ENCODE results near the gene FBLIM1. TPM values are rescaled to one million over a fixed set of nuclear protein-coding genes. Genes with fewer than 3 reads are reported as not detected.
A peak's percentile ranks its signal among the peaks of the same experiment; 100 is the strongest.

FBLIM1 gene, protein sequence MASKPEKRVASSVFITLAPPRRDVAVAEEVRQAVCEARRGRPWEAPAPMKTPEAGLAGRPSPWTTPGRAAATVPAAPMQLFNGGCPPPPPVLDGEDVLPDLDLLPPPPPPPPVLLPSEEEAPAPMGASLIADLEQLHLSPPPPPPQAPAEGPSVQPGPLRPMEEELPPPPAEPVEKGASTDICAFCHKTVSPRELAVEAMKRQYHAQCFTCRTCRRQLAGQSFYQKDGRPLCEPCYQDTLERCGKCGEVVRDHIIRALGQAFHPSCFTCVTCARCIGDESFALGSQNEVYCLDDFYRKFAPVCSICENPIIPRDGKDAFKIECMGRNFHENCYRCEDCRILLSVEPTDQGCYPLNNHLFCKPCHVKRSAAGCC
- polyA plus RNA-seq = not detected

DNA sequence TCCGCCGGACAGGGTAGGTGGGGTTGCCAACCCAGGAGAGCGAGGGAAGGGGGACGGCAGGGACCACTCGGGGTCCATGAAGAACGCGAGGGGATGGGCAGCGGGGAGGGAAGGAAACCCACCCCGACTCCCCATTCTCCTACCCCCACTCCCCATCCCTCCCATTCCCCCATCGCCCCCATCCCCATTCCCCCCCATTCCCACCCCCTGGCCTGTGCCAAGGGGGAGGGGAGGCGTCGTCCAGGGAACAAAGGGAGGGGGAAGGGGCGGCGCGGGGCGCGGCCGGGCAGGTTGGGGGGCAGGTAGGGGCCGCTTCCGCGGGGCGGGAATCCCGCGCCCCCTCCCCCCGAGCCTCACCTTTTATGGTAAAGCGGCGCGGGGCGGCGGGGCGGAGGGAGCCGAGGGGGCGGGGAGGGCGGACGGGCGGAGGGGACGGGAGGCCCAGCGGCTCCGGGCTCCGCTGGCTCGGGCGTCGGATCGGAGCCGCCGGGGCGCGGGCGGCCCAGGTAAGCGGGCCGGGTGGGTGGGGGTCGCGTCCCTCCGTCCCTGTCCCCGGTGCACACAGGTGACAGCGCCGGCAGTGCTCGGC is at the start of gene FBLIM1:
Gene FBLIM1 (plus strand): TSS at position 453 of the 589 bp plus-strand sequence. CDS start 6,189 bp downstream, outside the sequence.
- peaks cover 42% of the 10 kb centered on the region for H3K27me3 Mint-ChIP-seq
- H3K4me1 Mint-ChIP-seq = peaks cover 3 to 8% (median 5%) of the 10 kb centered on the region in 3 donors
- peak within 1 kb of the TSS in 3 of 4 donors; percentile 24 to 91 (median 83) for H3K4me3 Mint-ChIP-seq
- H3K36me3 Mint-ChIP-seq = peaks cover 5% of the 10 kb centered on the region
- H3K27ac Mint-ChIP-seq = no peak within 1 kb of the TSS
- peaks cover 0 to 3% (median 0%) of the 10 kb centered on the region in 3 donors for H3K9me3 Mint-ChIP-seq

DNA sequence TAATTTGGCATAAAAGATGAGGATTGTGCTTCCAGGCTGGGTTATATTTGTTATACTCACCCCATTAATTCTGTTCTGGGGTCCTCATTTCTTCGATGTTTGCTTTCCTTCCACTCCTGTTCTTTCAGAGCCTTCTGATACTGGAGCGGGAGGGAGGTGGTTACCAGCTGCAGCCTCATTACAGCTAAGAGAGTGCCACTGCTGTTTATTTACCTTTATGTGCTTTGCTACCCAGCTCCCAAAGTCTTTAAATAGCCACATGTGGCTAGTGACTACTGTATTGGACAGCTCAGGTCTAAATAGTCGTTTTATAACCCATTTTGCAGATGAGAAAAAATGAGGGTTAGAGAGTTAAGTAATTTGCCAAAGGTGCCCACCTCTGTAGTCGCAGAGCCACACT is 49.4 kb upstream of the FBLIM1 start:
- Mint-ChIP-seq H3K4me3 (no peak overlapping the region), H3K36me3 (peaks cover 4% of the 10 kb centered on the region), H3K27me3 (no peaks in the 10 kb centered on the region), H3K27ac (peak overlapping the region in 1 of 3 donors; percentile 84), H3K4me1 (peaks cover 0 to 16% (median 8%) of the 10 kb centered on the region in 3 donors), H3K9me3 (no peaks in the 10 kb centered on the region)

DNA sequence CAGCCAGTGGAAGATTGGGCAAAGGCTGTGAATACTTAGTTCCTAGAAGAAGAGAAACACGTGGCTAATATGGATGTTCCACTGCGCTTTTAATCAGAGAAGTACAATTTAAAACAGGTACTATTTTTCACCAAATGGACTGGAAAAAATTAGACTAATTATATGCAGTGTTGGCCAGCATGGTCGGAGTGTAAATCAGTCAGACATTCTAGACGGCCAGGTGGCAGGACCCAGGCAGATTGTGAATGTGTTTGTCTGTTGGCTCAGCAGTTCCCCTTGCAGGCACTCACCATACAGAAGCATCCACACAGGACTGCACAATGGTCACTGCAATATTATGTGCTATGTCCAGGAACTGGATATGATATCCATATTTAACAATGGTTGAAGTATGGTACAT is 46.4 kb upstream of the FBLIM1 start:
- Mint-ChIP-seq H3K27ac (no peak overlapping the region), H3K9me3 (no peaks in the 10 kb centered on the region), H3K4me3 (no peak overlapping the region), H3K4me1 (peaks cover 0 to 6% (median 4%) of the 10 kb centered on the region in 3 donors), H3K27me3 (no peaks in the 10 kb centered on the region), H3K36me3 (no peaks in the 10 kb centered on the region)

DNA sequence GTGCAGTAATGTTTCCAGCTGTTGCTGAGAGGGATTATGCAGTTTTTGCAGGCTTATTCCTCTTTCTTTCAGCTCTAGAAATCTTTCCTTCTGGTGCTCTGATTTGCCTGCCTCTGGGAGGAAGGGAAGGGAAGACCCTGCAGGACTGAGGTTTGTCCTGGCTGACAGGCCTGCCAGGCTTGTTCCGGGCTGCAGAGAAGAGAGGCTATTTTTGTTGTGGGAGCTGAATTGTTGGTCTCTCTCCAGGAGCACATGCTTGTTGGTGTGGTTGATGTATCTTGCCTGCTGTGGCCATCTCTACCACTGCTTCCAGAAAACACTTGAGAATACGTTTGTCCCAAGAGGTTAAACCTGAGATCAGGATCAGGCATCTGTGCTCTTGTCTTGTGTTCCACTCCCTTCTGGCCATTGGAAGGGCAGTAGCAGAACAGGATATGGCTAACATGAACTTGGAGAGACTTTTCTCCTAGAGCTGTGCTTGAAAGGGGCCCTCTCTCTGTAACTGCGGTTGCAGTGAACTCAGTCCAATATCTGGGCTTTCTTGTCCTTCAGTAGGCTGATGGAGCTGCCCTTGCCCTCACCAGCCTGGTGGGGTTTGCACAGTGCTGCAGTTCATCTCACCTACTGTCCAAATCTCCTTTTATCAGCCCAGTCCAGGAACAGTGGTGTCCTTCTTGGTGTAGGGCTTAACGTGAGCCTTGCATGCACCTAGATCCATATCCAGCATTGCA is 44.0 kb upstream of the FBLIM1 start:
- Mint-ChIP-seq H3K27ac (no peak overlapping the region), H3K4me3 (no peak overlapping the region), H3K9me3 (no peaks in the 10 kb centered on the region)

DNA sequence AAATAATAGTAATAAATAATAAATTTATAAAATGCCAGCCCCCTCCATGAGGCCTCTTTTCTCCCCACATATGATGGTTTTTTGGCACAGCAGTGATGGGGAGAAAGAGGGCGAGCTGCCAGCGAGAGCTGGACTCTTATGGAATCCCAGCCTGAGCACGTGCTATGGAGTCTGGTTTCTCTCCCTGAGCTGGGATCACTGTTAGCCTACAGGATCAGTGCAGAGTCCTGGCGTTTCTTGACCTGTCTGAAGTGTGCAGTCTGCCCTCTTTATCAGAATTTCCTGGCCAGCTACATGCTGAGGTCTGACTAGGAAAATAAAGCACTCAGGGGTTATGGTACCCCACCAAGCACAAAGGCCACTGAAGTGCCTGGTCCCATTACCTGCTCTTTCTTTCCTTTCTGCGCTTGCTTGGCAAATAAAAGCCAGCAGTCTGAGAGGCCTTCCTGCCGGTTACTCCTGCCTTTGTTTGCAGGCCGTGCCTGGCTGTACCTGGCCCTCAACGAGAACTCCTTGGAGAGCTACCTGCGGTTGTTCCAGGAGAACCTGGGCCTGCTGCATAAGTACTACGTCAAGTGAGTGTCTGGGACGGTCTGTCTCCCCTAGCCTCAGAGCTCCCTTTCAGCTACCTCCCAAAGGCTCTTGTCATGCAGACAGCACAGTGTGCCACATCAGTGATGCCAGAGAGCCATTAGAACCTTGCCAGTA is 41.0 kb upstream of the FBLIM1 start:
- Mint-ChIP-seq H3K27ac (no peak overlapping the region), H3K4me1 (no peaks in the 10 kb centered on the region), H3K4me3 (no peak overlapping the region), H3K9me3 (no peaks in the 10 kb centered on the region), H3K36me3 (no peaks in the 10 kb centered on the region), H3K27me3 (no peaks in the 10 kb centered on the region)

More for the DNA sequence above, 44.0 kb upstream of the FBLIM1 start:
- peaks cover 0 to 4% (median 2%) of the 10 kb centered on the region in 3 donors for H3K4me1 Mint-ChIP-seq
- no peaks in the 10 kb centered on the region for H3K36me3 Mint-ChIP-seq
- H3K27me3 Mint-ChIP-seq = no peaks in the 10 kb centered on the region

- Mint-ChIP-seq H3K9me3 (no peaks in the 10 kb centered on the region), H3K4me3 (no peak overlapping the region), H3K27ac (no peak overlapping the region), H3K27me3 (no peaks in the 10 kb centered on the region), H3K36me3 (no peaks in the 10 kb centered on the region), H3K4me1 (no peaks in the 10 kb centered on the region)
Measured at GRCh38 chr1:15718199-15718601, 40.4 kb upstream of the FBLIM1 start.

GRCh38 chr1:15719381-15720120 is 39.0 kb upstream of the FBLIM1 start:
- no peaks in the 10 kb centered on the region for H3K36me3 Mint-ChIP-seq
- H3K9me3 Mint-ChIP-seq = no peaks in the 10 kb centered on the region
- H3K4me3 Mint-ChIP-seq = no peak overlapping the region
- H3K4me1 Mint-ChIP-seq = no peaks in the 10 kb centered on the region
- H3K27me3 Mint-ChIP-seq = no peaks in the 10 kb centered on the region
- H3K27ac Mint-ChIP-seq = peak overlapping the region in 1 of 3 donors; percentile 89

GRCh38 chr1:15720861-15721260 is 37.7 kb upstream of the FBLIM1 start:
- Mint-ChIP-seq H3K27me3 (no peaks in the 10 kb centered on the region), H3K9me3 (no peaks in the 10 kb centered on the region), H3K36me3 (no peaks in the 10 kb centered on the region), H3K27ac (no peak overlapping the region), H3K4me3 (no peak overlapping the region), H3K4me1 (no peaks in the 10 kb centered on the region)

DNA sequence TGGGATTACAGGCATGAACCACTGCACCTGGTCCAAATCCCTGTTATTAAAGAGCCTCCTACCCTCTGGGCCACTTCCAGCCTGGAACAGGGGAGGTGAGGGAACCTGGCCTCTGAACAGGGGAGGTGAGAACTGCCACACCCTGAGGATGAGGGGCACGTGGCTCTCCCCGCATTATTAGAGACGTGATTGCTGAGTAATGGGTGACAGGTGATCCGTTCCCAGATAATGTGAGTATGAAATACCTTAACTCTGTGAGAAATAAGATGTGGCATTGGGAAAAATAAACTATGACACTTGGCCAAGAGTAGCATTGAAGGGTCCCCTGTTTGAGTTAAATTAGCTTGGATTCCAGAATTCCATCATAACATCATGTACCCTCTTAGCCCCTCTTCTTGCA is 36.2 kb upstream of the FBLIM1 start:
- H3K4me1 Mint-ChIP-seq = no peaks in the 10 kb centered on the region
- no peak overlapping the region for H3K4me3 Mint-ChIP-seq
- H3K27ac Mint-ChIP-seq = no peak overlapping the region
- no peaks in the 10 kb centered on the region for H3K9me3 Mint-ChIP-seq
- H3K36me3 Mint-ChIP-seq = no peaks in the 10 kb centered on the region
- H3K27me3 Mint-ChIP-seq = no peaks in the 10 kb centered on the region

- Mint-ChIP-seq H3K4me3 (no peak overlapping the region), H3K36me3 (no peaks in the 10 kb centered on the region), H3K9me3 (no peaks in the 10 kb centered on the region), H3K4me1 (no peaks in the 10 kb centered on the region), H3K27ac (no peak overlapping the region), H3K27me3 (no peaks in the 10 kb centered on the region)
Measured at GRCh38 chr1:15722836-15723532, 35.6 kb upstream of the FBLIM1 start.

- Mint-ChIP-seq H3K27me3 (no peaks in the 10 kb centered on the region), H3K27ac (no peak overlapping the region), H3K4me1 (no peaks in the 10 kb centered on the region), H3K36me3 (no peaks in the 10 kb centered on the region), H3K9me3 (no peaks in the 10 kb centered on the region), H3K4me3 (no peak overlapping the region)
Measured at GRCh38 chr1:15723631-15724246, 34.9 kb upstream of the FBLIM1 start.

DNA sequence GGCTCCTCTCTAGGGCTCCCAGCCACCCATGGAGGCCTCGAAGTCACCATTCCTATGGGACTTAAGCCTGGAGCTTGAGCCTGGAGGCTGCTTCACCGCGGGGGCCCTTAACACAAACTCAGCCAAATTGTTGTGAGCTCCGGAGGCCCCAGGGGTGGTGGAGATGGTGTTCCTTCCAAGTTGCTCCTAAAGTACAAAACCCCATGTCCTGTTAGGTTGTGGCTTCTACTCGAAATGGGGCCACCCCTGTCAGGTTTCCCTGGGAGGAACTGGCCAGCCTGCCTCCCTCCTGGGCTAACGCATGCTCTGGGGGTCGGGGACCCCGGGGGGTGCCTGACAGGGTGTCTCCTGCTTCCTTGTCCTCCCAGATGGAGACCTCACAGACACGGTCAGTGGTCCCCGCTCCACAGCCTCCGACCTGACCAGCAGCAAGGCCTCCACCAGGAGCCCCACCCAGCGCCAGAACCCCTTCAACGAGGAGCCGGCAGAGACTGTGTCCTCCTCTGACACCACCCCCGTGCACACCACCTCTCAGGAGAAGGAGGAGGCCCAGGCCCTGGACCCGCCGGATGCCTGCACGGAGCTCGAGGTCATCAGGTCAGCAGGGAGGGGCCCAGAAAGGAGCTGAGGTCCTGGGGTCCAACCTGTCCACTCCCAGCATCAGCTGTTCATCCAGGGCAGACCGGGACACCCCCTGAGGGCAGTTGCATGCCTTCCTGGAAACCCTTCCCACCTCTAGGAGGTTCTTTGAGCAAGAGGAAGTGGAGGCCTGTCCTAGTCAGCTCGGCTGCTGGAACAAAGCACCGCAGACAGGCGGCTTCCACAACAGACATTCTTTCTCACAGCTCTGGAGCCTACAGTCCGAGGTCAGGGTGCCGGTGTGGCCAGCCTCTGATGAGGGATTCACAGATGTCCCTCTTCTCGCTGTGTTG is 33.4 kb upstream of the FBLIM1 start:
- Mint-ChIP-seq H3K9me3 (no peaks in the 10 kb centered on the region), H3K27me3 (no peaks in the 10 kb centered on the region), H3K4me3 (no peak overlapping the region), H3K4me1 (no peaks in the 10 kb centered on the region), H3K27ac (no peak overlapping the region), H3K36me3 (no peaks in the 10 kb centered on the region)

- H3K27me3 Mint-ChIP-seq = no peaks in the 10 kb centered on the region
- no peak overlapping the region for H3K4me3 Mint-ChIP-seq
- H3K27ac Mint-ChIP-seq = no peak overlapping the region
- H3K36me3 Mint-ChIP-seq = no peaks in the 10 kb centered on the region
- no peaks in the 10 kb centered on the region for H3K9me3 Mint-ChIP-seq
- H3K4me1 Mint-ChIP-seq = no peaks in the 10 kb centered on the region
Measured at GRCh38 chr1:15726508-15726907, 32.1 kb upstream of the FBLIM1 start.
